GM23338 (cell line): ENCODE data around the gene GPRIN1. TPM values are rescaled to one million over a fixed set of nuclear protein-coding genes. Genes with fewer than 3 reads are reported as not detected.

Experiments
- ATAC-seq: fragments of 200-7000 bp; cut with Tn5 transposase; 3 replicates; pipeline ENCODE4 v1.9.1; 2020
- DNase-seq: peaks from one replicate; pipeline ENCODE4 v3.0.0-alpha.2; 2015; ENCODE audit warnings: low spot score
- H2AFZ ChIP-seq: fragments of 200-600 bp; sonication (generic); 2 replicates; pipeline ENCODE4 v1.8.0; 2016; ENCODE audit warnings: antibody characterized with exemption, mild to moderate bottlenecking, moderate library complexity
- H3F3A ChIP-seq: fragments of 200-600 bp; sonication (generic); replicated peaks from 2 replicates; pipeline ENCODE4 v1.8.0; 2017; ENCODE audit warnings: antibody characterized with exemption, mixed run types, low read depth
- H3K27ac ChIP-seq: fragments of 200-600 bp; sonication (generic); 2 replicates; pipeline ENCODE4 v1.6.1; 2016; ENCODE audit warnings: low read depth
- H3K27me3 ChIP-seq: fragments of 200-600 bp; sonication (generic); 2 replicates; pipeline ENCODE4 v1.8.0; 2016; ENCODE audit warnings: mild to moderate bottlenecking, mixed run types, moderate library complexity; ENCODE audit not compliant: insufficient read depth
- H3K36me3 ChIP-seq: fragments of 200-600 bp; sonication (generic); 2 replicates; pipeline ENCODE4 v1.8.0; 2016; ENCODE audit warnings: mild to moderate bottlenecking; ENCODE audit not compliant: insufficient read depth
- H3K4me1 ChIP-seq: fragments of 200-600 bp; sonication (generic); 2 replicates; pipeline ENCODE4 v1.8.0; 2016; ENCODE audit warnings: mild to moderate bottlenecking, moderate library complexity; ENCODE audit not compliant: insufficient read depth
- H3K4me2 ChIP-seq: fragments of 200-600 bp; sonication (generic); 2 replicates; pipeline ENCODE4 v1.7.1; 2017; ENCODE audit warnings: mixed run types
- H3K4me3 ChIP-seq: fragments of 200-600 bp; sonication (generic); 2 replicates; pipeline ENCODE4 v1.6.1; 2016; ENCODE audit warnings: mixed run types
- H3K79me2 ChIP-seq: fragments of 200-600 bp; sonication (generic); replicated peaks from 2 replicates; pipeline ENCODE4 v1.8.0; 2017; ENCODE audit warnings: mild to moderate bottlenecking; ENCODE audit not compliant: insufficient read depth
- H3K9me2 ChIP-seq: fragments of 200-600 bp; sonication (generic); 2 replicates; pipeline ENCODE4 v1.8.0; 2017; ENCODE audit not compliant: insufficient read depth
- H4K20me1 ChIP-seq: fragments of 200-600 bp; sonication (generic); replicated peaks from 2 replicates; pipeline ENCODE4 v1.8.0; 2017; ENCODE audit warnings: mild to moderate bottlenecking; ENCODE audit not compliant: insufficient read depth
- H3K27ac Mint-ChIP-seq: 2 replicates; pipeline ENCODE4 v1.8.0; 2020; ENCODE audit warnings: inconsistent platforms, mild to moderate bottlenecking, moderate library complexity, mixed read lengths
- H3K27me3 Mint-ChIP-seq: 3 replicates; pipeline ENCODE4 v1.8.0; 2022; ENCODE audit warnings: low read depth, mild to moderate bottlenecking, moderate library complexity, mixed read lengths, inconsistent platforms; ENCODE audit not compliant: insufficient read depth, poor library complexity
- H3K36me3 Mint-ChIP-seq: 3 replicates; pipeline ENCODE4 v1.8.0; 2021; ENCODE audit warnings: low read depth, mild to moderate bottlenecking, inconsistent platforms, moderate library complexity, mixed read lengths
- H3K4me1 Mint-ChIP-seq: 3 replicates; pipeline ENCODE4 v1.8.0; 2020; ENCODE audit warnings: mild to moderate bottlenecking, inconsistent platforms, mixed read lengths
- H3K4me3 Mint-ChIP-seq: 3 replicates; pipeline ENCODE4 v1.8.0; 2021; ENCODE audit warnings: moderate library complexity, mild to moderate bottlenecking, inconsistent platforms, mixed read lengths
- H3K9me3 Mint-ChIP-seq: 3 replicates; pipeline ENCODE4 v1.8.0; 2020; ENCODE audit warnings: moderate library complexity, mild to moderate bottlenecking, inconsistent platforms, mixed read lengths
- EZH2phosphoT487 ChIP-seq: fragments of 200-600 bp; sonication (generic); IDR thresholded peaks from one replicate; pipeline ENCODE4 v1.8.1; 2018; ENCODE audit warnings: antibody characterized with exemption; ENCODE audit not compliant: unreplicated experiment
- JUNB ChIP-seq: IDR thresholded peaks from one replicate; pipeline ENCODE4 v1.6.1; 2016; ENCODE audit warnings: antibody characterized with exemption; ENCODE audit not compliant: unreplicated experiment
- NANOG ChIP-seq: IDR thresholded peaks from 2 replicates; pipeline ENCODE4 v1.6.1; 2016; ENCODE audit warnings: antibody characterized with exemption, borderline replicate concordance
- ZNF114 ChIP-seq: fragments of 250-450 bp; sonication (Bioruptor Pico); IDR thresholded peaks from 2 replicates; pipeline ENCODE4 v1.5.0; 2020; ENCODE audit warnings: mild to moderate bottlenecking, moderate library complexity
- ZNF331 ChIP-seq: fragments of 250-450 bp; sonication (Bioruptor Pico); IDR thresholded peaks from 2 replicates; pipeline ENCODE4 v1.5.0; 2020; ENCODE audit warnings: low read depth, mild to moderate bottlenecking, moderate library complexity
- ZNF462 ChIP-seq: fragments of 250-450 bp; sonication (Bioruptor Pico); IDR thresholded peaks from 2 replicates; pipeline ENCODE4 v1.5.0; 2020; ENCODE audit warnings: mild to moderate bottlenecking, moderate library complexity
- polyA plus RNA-seq: library from polyadenylated mRNA; unstranded; fragments of >200 nt; fragmentation: Nextera tagmentation; extraction: Ambion mirVana; gene quantifications from 2 replicates; pipeline ENCODE4 v1.2.1, GENCODE V29; 2016
- total RNA-seq: library from RNA; depleted of rRNA; stranded (reverse); fragments of >200 nt; shearing (Covaris generic); gene quantifications from 2 replicates; pipeline ENCODE4 v1.2.3, GENCODE V29; 2014
- TF ChIP-seq, protein P1 (sequence below): IDR thresholded peaks from 2 replicates; pipeline ENCODE4 v1.6.1; 2016; ENCODE audit warnings: antibody characterized with exemption

GPRIN1 gene
- total and polyA plus RNA-seq, 2 experiments from 2014 or later = 3.8 to 14.6 TPM

- no peak overlapping the region for H3K27ac Mint-ChIP-seq
- no peaks in the 10 kb centered on the region for H3K9me2 ChIP-seq
- ATAC-seq = no peak
- H4K20me1 ChIP-seq = no peaks in the 10 kb centered on the region
- H3K4me3 Mint-ChIP-seq = no peak overlapping the region
- no peak overlapping the region for H2AFZ ChIP-seq
- no peak overlapping the region for H3K27ac ChIP-seq
- H3K79me2 ChIP-seq = no peaks in the 10 kb centered on the region
- H3K4me3 ChIP-seq = no peak overlapping the region
- TF ChIP-seq, protein P1, sequence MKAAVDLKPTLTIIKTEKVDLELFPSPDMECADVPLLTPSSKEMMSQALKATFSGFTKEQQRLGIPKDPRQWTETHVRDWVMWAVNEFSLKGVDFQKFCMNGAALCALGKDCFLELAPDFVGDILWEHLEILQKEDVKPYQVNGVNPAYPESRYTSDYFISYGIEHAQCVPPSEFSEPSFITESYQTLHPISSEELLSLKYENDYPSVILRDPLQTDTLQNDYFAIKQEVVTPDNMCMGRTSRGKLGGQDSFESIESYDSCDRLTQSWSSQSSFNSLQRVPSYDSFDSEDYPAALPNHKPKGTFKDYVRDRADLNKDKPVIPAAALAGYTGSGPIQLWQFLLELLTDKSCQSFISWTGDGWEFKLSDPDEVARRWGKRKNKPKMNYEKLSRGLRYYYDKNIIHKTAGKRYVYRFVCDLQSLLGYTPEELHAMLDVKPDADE = no peak
- TF ChIP-seq ZNF114 (CRISPR knock-in tag) (no peak), ZNF462 (CRISPR knock-in tag) (no peak), JUNB (no peak), EZH2phosphoT487 (no peak), ZNF331 (CRISPR knock-in tag) (no peak), NANOG (no peak)
- no peak for DNase-seq
- H3K36me3 ChIP-seq = no peaks in the 10 kb centered on the region
- peaks cover 13% of the 10 kb centered on the region for H3K27me3 Mint-ChIP-seq
- H3K9me3 Mint-ChIP-seq = peaks cover 5% of the 10 kb centered on the region; the same call in 1 of the 3 replicates
- peaks cover 5% of the 10 kb centered on the region; the same call in 1 of the 2 replicates for H3K4me1 ChIP-seq
- H3F3A ChIP-seq = no peaks in the 10 kb centered on the region
- no peaks in the 10 kb centered on the region for H3K36me3 Mint-ChIP-seq
- no peaks in the 10 kb centered on the region for H3K27me3 ChIP-seq
- peaks cover 16% of the 10 kb centered on the region for H3K4me1 Mint-ChIP-seq
- no peak overlapping the region for H3K4me2 ChIP-seq
Observed at GRCh38 chr5:176557846-176558245, 52.1 kb downstream of the GPRIN1 start.
